GM21515 (cell line): ENCODE measurements around the gene ADIG.

Source experiments
- ATAC-seq: cut with Tn5 transposase; IDR thresholded peaks from one replicate; pipeline ENCODE4 v1.9.1; 2021; ENCODE audit not compliant: unreplicated experiment

ADIG gene

DNA sequence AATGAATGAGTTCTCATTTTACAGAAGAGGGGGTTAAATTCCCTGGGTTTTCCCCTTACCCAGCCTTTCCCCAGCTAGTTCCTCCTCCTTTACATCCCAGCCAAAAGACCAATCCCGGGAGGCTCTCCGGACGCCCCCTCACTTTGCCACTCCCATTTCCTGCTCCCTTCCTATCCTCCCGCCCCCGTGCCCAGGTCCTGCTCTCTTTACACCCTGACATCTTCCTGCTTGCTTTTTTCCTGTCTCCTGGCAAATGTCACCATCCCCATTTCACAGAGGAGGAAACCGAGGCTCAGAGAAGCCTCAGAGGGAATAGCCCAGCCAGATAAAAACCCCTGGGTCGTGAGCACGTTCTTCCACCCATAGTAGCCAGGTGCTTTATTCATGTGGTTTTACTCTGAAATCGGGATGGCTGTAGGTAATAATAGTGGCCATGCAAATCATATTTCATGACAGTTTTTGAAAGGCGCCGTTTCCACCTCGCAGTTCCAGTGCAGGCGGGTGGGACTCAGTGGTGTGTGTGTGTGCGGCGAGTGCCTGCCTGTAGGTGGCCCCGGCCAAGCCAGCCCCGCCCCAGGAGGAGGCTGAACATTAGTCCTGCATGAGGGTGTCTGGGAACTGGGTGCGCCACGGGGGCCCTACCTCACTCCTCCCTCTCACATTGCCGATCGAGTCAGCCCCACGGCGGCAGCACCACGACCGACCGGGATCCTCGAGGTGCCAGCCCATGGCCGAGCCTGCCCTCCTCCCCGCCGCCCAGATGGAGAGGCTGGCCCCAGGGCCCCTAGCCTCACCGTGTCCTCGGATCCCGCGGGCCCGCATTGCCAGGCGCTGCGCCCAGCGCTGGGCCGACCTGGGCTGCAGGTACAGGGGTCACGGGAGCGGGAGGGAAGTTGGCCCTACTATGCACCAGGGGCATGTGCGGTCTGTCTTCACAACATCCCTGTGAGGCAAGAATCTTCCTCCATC, 20.5 kb downstream of the ADIG start, which contains the start of gene ARHGAP40:
Gene ARHGAP40, plus strand, starts transcription at position 594 of the 969 bp plus-strand sequence.
- ATAC-seq: no peak

- no peak for ATAC-seq
Measured at GRCh38 chr20:38602185-38602581, 21.2 kb downstream of the ADIG start.

DNA sequence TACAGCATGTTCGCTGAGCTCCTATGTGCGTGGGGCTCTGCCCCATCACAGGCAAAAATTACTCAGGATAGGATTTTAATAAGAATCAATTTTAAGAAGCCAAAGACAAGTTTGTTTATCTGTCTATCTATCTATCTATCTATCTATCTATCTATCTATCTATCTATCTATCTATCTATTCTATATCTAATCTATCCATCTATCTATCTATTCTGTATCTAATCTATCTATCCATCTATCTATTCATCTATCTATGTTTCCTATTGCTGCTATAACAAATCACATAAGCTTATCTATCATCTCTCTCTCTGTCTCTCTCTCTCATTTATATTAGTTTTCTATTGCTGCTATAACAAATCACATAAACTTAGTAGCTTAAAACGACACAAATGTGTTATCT, 22.3 kb downstream of the ADIG start:
- ATAC-seq: no peak

- no peak for ATAC-seq
Measured at GRCh38 chr20:38604873-38605303, 23.9 kb downstream of the ADIG start.

- ATAC-seq: no peak
Measured at GRCh38 chr20:38607351-38607750, 26.4 kb downstream of the ADIG start.

DNA sequence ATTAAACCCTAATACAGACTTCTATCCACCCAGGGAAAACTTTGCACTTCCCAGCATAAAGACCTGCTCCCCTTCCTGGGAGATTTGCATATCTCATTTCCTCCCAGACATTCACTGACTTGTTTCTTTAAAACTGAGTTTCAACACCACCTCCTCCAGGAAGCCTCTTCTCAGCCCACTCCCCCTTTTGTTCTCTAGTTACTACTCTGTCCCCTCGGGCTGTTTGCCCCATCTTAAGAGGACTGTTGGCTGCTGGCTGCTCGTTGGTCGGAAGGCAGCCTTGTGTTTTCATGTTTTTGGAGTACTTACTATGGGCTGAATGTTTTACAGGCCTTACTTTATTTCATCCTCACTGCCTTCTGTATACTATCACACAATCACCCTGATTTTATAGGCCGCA, 27.2 kb downstream of the ADIG start:
- no peak for ATAC-seq

DNA sequence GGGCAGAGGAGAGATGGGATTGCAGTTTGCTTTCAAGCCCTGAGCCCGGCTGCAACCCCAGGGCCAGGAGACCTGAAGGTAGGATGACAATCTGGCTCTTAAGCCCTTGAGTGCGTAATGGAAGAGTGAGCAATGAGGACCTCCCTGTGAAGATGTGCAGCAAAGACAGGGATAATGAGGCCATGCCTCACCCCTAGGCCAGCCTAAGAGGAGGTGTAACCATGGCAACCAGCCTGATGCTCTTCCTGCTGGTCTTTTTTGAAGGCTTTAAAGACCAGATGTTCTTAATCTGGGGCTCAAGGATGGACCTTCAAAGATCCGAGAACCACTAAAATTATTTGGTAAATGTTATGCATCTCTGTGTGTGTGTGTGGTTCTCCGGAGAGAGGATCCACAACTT, 28.8 kb downstream of the ADIG start:
- no peak for ATAC-seq

DNA sequence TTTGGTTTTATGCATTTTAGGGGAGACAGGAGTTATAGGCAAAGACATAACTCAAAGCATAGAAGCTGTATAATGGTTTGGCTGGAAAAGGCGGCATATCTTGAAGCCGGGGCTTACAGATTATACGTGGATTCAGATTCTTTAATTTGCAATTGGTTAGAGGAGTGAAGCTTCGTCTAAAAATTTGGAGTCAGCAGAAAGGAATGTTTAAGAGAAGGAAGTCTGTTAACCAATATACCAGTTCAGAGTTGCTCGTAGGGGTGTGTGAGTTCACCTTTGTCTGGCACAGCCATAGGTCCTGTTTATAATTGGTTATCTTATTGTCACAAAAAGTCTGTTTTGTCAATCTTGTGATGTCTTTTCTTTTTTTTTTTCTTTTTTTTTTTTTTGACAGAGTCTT, 29.5 kb downstream of the ADIG start:
- no peak for ATAC-seq

DNA sequence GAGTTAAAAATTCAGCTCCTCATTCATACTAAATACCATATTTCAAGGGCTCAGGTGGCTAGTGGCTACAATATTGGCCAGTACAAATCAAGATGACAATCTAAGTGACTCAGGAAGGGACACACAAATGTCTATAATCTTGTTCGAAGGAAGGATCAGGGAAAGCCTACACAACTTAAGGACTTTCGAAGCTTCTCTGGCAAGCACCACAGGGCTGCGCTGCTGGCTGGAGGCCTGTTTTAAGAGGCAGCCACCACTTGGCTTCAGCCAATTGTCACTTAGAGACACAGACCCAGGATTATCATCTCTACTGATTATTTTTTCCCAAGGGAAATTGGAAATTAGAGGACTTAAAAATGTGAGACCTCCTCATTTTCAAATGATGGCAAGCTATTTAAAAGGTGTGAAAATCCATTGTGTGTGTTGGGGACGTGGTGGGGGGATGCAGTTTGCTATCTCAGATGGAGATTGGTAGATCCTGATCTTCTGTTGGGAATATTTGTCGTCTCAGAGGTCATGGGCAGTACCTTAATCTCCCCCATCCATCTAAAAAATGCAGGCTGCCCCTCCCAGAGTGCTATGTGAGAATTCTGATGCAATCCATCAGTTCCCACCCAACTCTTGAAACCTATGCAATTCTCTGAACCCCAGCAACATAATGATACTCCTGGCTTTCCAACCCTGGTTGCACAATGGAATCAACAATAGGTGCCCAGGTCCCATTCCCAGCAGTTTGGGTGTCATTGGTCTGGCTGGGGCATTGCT, 31.9 kb downstream of the ADIG start:
- ATAC-seq: no peak

DNA sequence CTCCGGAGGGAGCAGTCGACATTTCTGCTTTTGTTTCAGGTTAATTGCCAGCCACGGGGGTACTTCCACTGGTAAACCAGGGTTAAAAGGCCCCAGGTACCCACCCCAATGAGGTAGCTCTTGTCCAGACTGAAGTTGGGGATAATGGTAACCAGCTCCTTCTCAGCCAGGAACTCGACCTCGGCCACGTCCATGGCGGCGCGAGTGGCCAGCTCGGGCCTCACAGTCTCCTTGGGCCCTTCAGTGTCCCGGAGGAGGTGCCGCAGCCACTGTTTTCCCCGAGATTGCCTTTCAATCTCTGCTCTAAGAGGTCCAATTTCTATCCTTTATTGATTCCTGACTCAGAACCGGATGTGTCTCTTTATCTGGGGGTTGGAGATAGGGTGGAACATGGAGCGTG, 34.3 kb downstream of the ADIG start:
- no peak for ATAC-seq

GRCh38 chr20:38616457-38616856, 35.5 kb downstream of the ADIG start:
- no peak for ATAC-seq

DNA sequence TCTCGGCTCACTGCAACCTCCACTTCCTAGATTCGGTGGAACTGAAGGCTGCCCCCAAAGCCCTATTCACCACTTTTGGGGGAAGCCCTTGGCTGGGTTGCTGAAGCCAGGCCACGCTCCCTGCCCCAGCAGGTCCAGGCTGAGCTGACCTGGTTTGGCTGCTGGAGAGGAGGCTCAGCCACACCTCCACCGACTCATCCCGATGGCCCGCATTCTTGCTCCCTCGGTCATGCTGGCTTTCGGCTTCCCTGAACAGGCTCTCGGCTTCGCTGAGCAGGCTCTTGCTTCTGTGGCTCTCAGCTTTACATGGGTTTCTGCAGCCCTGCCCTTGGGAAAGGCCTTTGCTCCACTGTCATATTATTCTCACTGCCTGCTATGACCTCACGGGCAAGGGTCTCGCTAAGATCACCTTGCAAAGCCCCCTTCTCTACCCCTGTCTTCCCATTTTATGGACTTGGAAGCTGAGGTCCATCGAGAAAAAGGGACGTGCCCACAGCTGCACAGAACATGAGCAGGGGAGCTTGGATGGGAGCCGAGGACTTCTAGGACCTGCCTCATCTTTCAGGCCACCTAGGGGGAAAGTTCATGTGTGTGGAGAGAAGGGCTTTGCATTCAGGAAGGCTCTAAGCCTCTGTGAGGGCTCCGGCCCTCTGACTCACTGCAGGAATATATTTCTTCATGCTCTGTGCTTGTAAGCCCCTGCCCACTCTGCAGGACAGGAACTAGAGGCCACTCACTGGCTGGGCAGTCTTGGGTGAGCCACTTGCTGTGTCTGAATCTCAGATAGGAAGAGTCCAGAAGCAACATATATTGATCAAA, 36.2 kb downstream of the ADIG start:
- ATAC-seq: no peak

GRCh38 chr20:38617830-38618196, 36.8 kb downstream of the ADIG start:
- ATAC-seq: no peak

GRCh38 chr20:38620441-38620840, 39.4 kb downstream of the ADIG start:
- ATAC-seq: no peak

- no peak for ATAC-seq
Measured at GRCh38 chr20:38623061-38623460, 42.1 kb downstream of the ADIG start.

DNA sequence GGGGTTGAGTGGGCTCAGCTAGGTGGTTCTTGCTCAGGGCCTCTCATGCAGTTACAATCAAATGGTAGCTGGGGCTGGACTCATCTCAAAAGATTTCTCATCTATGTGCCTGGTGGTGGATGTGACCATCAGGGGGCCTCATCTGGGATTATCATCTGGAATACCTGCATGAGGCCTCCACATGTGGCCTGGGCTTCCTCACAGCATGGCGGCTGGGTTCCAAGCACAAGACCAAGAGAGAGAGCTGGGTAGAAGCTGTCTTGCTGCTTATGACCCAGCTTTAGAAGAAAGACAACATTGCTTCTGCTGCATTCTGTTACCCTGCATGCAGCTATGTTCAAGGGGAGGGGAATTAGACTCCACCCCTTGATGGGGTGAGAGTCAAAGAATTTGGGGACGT, 43.1 kb downstream of the ADIG start:
- no peak for ATAC-seq

GRCh38 chr20:38625896-38626295, 44.9 kb downstream of the ADIG start:
- ATAC-seq: no peak

- ATAC-seq: no peak
Measured at GRCh38 chr20:38626921-38627659, 46.1 kb downstream of the ADIG start.

GRCh38 chr20:38628580-38629470, 47.8 kb downstream of the ADIG start:
- no peak for ATAC-seq
